Activated CD4-positive, alpha-beta T cell treated with anti-CD3 and anti-CD28 coated beads, Interleukin-2, amount 50 U/mL, for 4 hours (primary cell): ENCODE measurements around the gene SH3D19.

Experiments
- DNase-seq, 2 experiments: peaks; one replicate each; pipeline ENCODE4 v3.0.0-alpha.2; 2020

SH3D19 gene

DNA sequence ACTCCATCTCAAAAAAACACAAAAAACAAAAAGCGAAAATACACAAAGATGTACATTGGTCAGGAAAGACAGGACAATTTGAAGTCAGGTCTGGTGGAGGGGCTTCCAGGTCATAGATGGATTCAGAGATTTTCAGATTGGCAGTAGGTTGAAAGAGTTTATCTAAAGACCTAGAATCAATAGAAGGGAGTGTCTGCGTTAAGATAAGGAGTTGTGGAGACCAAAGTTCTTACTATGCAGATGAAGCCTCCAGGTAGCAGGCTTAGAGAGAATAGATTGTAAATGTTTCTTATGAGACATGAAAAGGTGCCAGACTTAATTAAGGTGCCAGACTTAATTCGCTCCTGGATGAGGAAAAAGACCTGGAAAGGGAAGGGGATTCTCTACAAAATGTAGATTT lies 232.9 kb downstream of the SH3D19 start:
- no peak for DNase-seq

DNA sequence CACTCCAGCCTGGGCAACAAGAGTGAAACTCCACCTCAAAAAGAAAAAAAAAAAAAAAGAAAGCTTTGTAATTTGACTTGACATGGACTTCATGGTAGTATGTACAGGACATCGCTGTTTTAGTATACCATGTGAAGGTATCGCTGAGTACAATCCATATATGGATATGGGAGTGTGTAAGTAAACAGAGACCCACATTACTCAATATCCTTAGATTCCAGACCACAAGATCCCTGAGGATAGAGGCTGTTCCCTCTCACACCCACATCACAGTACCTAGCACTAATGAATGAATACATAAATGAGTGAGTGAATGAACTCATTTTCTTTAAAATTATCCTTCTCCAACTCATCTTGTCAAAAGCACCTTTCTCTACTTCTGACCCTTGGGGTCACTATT lies 234.4 kb downstream of the SH3D19 start:
- DNase-seq = no peak

GRCh38 chr4:151087467-151087866 lies 237.9 kb downstream of the SH3D19 start:
- no peak for DNase-seq

- DNase-seq = peak in 1 of 2 experiments; percentile 2
Observed at GRCh38 chr4:151077978-151078377, 247.4 kb downstream of the SH3D19 start.

DNA sequence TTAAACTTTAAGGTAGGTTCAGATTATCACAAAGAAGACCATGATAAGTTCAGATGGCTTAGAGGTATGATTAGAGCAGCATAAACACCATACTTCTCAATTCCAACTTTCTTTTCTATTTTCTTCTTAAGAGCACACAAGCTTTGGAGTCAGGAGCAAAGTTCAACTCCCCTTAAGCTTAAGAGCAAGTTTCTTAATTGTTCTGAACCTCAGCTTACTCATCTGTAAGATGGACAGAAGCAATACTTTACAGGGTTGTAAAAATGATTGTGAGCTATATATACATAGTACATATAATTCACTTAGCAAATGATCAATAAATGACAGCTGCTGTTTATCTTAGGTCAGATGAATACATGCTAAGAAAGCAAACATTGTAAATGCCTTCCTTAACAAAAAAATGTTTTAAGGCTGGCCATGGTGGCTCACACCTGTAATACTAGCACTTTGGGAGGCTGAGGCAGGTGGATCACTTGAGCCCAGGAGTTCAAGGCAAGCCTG lies 250.9 kb downstream of the SH3D19 start:
- DNase-seq = no peak
